CD1c-positive myeloid dendritic cell (primary cell): Measurements from ENCODE around the gene C1QA.
A peak's percentile ranks its signal among the peaks of the same experiment; 100 is the strongest.

ENCODE experiments used
- DNase-seq: peaks from one replicate; pipeline ENCODE4 v3.0.0-alpha.2; 2016; ENCODE audit errors: extremely low spot score

C1QA gene

GRCh38 chr1:22636353-22636752 is at the start of gene C1QA:
Gene C1QA (plus strand): TSS chr1:22636628. CDS start chr1:22637617, 989 bp downstream.
- DNase-seq = peak; percentile 91

- DNase-seq = no peak
Measured at GRCh38 chr1:22587247-22587646, 49.2 kb upstream of the C1QA start.

GRCh38 chr1:22588899-22589422 is 47.5 kb upstream of the C1QA start:
- no peak for DNase-seq

- no peak for DNase-seq
Measured at GRCh38 chr1:22591576-22591975, 44.9 kb upstream of the C1QA start.

GRCh38 chr1:22592051-22592450 is 44.4 kb upstream of the C1QA start:
- no peak for DNase-seq

GRCh38 chr1:22592919-22593790 is 43.3 kb upstream of the C1QA start:
- DNase-seq = no peak

GRCh38 chr1:22594396-22594795 is 42.0 kb upstream of the C1QA start:
- DNase-seq = no peak

GRCh38 chr1:22595108-22595507 is 41.3 kb upstream of the C1QA start:
- no peak for DNase-seq

GRCh38 chr1:22597301-22597965 is 39.0 kb upstream of the C1QA start:
- no peak for DNase-seq

- DNase-seq = no peak
Measured at GRCh38 chr1:22597996-22598395, 38.4 kb upstream of the C1QA start.

GRCh38 chr1:22598736-22599135 is 37.7 kb upstream of the C1QA start:
- no peak for DNase-seq

- DNase-seq = no peak
Measured at GRCh38 chr1:22600071-22600816, 36.2 kb upstream of the C1QA start.

GRCh38 chr1:22600817-22601605 is 35.4 kb upstream of the C1QA start:
- DNase-seq = no peak

- no peak for DNase-seq
Measured at GRCh38 chr1:22601610-22602009, 34.8 kb upstream of the C1QA start.

GRCh38 chr1:22602060-22602740 is 34.2 kb upstream of the C1QA start:
- DNase-seq = no peak

- peak; percentile 7 for DNase-seq
Measured at GRCh38 chr1:22606161-22606560, 30.3 kb upstream of the C1QA start.

- DNase-seq = peak; percentile 8
Measured at GRCh38 chr1:22607154-22607553, 29.3 kb upstream of the C1QA start.

- peak; percentile 6 for DNase-seq
Measured at GRCh38 chr1:22608361-22608760, 28.1 kb upstream of the C1QA start.

GRCh38 chr1:22609291-22609690 is 27.1 kb upstream of the C1QA start:
- no peak for DNase-seq

GRCh38 chr1:22611530-22611947 is 24.9 kb upstream of the C1QA start:
- DNase-seq = peak; percentile 38
